GM12878 (cell line): ENCODE results near the gene CARS2. TPM values are rescaled to one million over a fixed set of nuclear protein-coding genes. Genes with fewer than 3 reads are reported as not detected.

Experiments
- ASH2L ChIP-seq: fragments of 300-600, 200-600 bp; sonication (generic); IDR thresholded peaks from 2 replicates; pipeline ENCODE4 v1.6.1; 2017; ENCODE audit warnings: low read depth, mild to moderate bottlenecking, borderline replicate concordance
- BMI1 ChIP-seq: fragments of 450-650 bp; IDR thresholded peaks from 2 replicates; pipeline ENCODE4 v1.6.1; 2016; ENCODE audit warnings: mild to moderate bottlenecking, moderate library complexity, borderline replicate concordance
- CBX5 ChIP-seq: sonication (generic); IDR thresholded peaks from 2 replicates; pipeline ENCODE4 v1.6.1; 2016; ENCODE audit warnings: low read depth, moderate library complexity, mild to moderate bottlenecking, inconsistent platforms
- EP300 ChIP-seq, 2 experiments: fragments of 150-350 bp in 1 of 2; IDR thresholded peaks; 2 replicates each; pipeline ENCODE4 v1.6.1; 2011 to 2012; ENCODE audit warnings: low read depth in 2 of 2, low read length in 2 of 2, borderline replicate concordance in 1 of 2, improper control_type of control experiment in 1 of 2, inconsistent platforms in 1 of 2; ENCODE audit not compliant: control insufficient read depth in 1 of 2
- EZH2 ChIP-seq: IDR thresholded peaks from 2 replicates; pipeline ENCODE4 v1.6.1; 2012; ENCODE audit warnings: low read depth, mild to moderate bottlenecking, control low read depth, inconsistent platforms, low read length, borderline replicate concordance; ENCODE audit not compliant: control insufficient read depth
- HDAC2 ChIP-seq: fragments of 200-600 bp; sonication (generic); IDR thresholded peaks from 2 replicates; pipeline ENCODE4 v1.6.1; 2017
- JUND ChIP-seq: IDR thresholded peaks from 2 replicates; pipeline ENCODE4 v1.6.1; 2012; ENCODE audit warnings: low read depth, mild to moderate bottlenecking, low read length, improper control_type of control experiment, moderate library complexity
- MLLT1 ChIP-seq: fragments of 450-650 bp; IDR thresholded peaks from 2 replicates; pipeline ENCODE4 v1.6.1; 2016; ENCODE audit warnings: mild to moderate bottlenecking
- NFYA ChIP-seq: IDR thresholded peaks from 2 replicates; pipeline ENCODE4 v1.6.1; 2011; ENCODE audit warnings: low read depth, mild to moderate bottlenecking, low read length, improper control_type of control experiment, borderline replicate concordance
- NR2C1 ChIP-seq: fragments of 450-650 bp; IDR thresholded peaks from 2 replicates; pipeline ENCODE4 v1.6.1; 2017; ENCODE audit warnings: antibody characterized with exemption, mild to moderate bottlenecking, moderate library complexity
- NR2C2 ChIP-seq: IDR thresholded peaks from 2 replicates; pipeline ENCODE4 v1.6.1; 2011; ENCODE audit warnings: borderline replicate concordance, low read depth; ENCODE audit not compliant: control insufficient read depth, insufficient read length
- SIN3A ChIP-seq: IDR thresholded peaks from 2 replicates; pipeline ENCODE4 v1.6.1; 2012; ENCODE audit warnings: low read depth, low read length, improper control_type of control experiment
- SMAD5 ChIP-seq: IDR thresholded peaks from 2 replicates; pipeline ENCODE4 v1.6.1; 2016; ENCODE audit warnings: antibody characterized with exemption, low read depth
- SMC3 ChIP-seq: IDR thresholded peaks from 2 replicates; pipeline ENCODE4 v1.6.1; 2011; ENCODE audit warnings: low read length, improper control_type of control experiment, borderline replicate concordance
- SREBF1 ChIP-seq: IDR thresholded peaks from 2 replicates; pipeline ENCODE4 v1.6.1; 2012; ENCODE audit warnings: mild to moderate bottlenecking, low read length
- TAF1 ChIP-seq: IDR thresholded peaks from 2 replicates; pipeline ENCODE4 v1.6.1; 2011; ENCODE audit warnings: mild to moderate bottlenecking, low read depth, low read length, borderline replicate concordance
- TARDBP ChIP-seq: IDR thresholded peaks from 2 replicates; pipeline ENCODE4 v1.6.1; 2016; ENCODE audit warnings: borderline replicate concordance
- USF2 ChIP-seq: IDR thresholded peaks from 2 replicates; pipeline ENCODE4 v1.6.1; 2011; ENCODE audit warnings: low read depth, low read length, improper control_type of control experiment, borderline replicate concordance
- ZNF622 ChIP-seq: fragments of 450-650 bp; IDR thresholded peaks from 2 replicates; pipeline ENCODE4 v1.6.1; 2017; ENCODE audit warnings: mild to moderate bottlenecking, inconsistent platforms
- polyA plus RNA-seq, 11 experiments: library from polyadenylated mRNA; depleted of rRNA in 4 of 11; unstranded in 6 of 11; stranded (reverse) in 5 of 11; fragments of >200 nt; fragmentation: Nextera tagmentation in 4 of 11; fragmentation: Illumina TruSeq in 1 of 11; extraction: Ambion mirVana in 4 of 11; extraction: Trizol in 1 of 11; gene quantifications; 1 replicate in 1 of 11; 2 replicates in 10 of 11; pipeline versions ENCODE4 v1.2.1 to v1.2.3, GENCODE V29; 2011 to 2016; ENCODE audit warnings: inconsistent platforms in 2 of 11, missing spikeins in 2 of 11, low read depth in 1 of 11
- total RNA-seq, 4 experiments: library from RNA; depleted of rRNA in 3 of 4; stranded (reverse); fragments of >200 nt in 3 of 4; fragmentation: Illumina TruSeq in 1 of 4; extraction: Trizol in 1 of 4; gene quantifications; 2 replicates each; pipeline versions ENCODE4 v1.2.1 to v1.2.3, GENCODE V29; 2013 to 2021
- TF ChIP-seq, protein P1 (sequence below): fragments of 450-650 bp; IDR thresholded peaks from 2 replicates; pipeline ENCODE4 v1.6.1; 2017; ENCODE audit warnings: mild to moderate bottlenecking, moderate library complexity

Gene CARS2
- total and polyA plus RNA-seq, 10 of the 15 experiments (the other 5 are each of a cell fraction or from before 2014, with no cell fraction given): 4.2 to 101 (median 61.5) TPM

DNA sequence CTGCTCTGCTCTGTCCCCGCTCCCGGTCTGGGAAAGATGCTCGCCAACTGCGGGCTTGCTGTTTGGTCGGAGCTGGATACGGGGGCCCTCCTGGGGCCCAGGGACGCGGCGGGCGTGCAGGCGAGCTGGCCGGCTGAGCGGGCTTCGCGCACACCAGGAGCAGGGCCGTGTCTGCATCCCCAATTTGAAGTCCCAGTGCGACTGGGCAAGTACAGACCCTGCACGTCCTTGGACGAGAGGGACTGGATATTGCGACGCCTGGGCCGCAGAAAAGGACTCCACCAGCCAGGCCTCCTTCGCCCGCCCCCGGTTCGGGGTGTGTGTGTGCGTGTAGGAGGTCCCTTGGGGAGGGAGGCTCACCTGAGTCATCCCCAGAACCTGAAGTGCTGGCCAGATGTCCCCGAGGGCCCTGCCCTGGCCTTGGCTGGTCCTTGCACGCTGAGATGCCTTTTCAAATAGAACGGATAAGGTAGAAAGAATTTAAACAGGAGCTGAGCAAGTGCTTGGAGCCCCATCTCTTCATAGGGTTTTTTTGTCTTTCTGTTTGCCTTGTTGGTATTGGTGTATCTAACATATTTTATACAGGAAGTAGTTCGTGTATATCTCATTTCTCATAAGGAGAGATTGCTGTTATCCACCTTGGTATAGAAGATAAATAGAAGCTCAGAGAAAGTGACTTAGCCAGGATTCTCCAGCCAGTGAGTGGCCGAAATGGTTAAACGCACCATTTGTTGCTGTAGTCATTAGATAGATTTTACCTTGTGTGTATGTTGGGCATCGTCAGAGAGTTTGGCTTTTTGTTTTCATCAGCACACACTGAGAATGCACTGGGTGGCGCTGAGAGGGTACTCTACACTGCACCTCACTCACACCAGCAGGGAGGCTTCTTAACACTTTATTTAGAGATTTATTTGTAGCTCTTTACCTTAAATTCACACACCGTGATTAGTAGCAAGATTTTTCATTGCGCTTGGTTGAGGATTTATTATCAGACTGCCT is 89.5 kb downstream of the CARS2 start (continued):
- TF ChIP-seq EP300 (IDR thresholded peaks at IDR 0.05; ENCODE audit: borderline replicate concordance in 1 of 2, control insufficient read depth in 1 of 2, low read depth in 2 of 2, low read length in 2 of 2): 0 out of 4 replicates have a peak, but pooled peaks of 1 of the 2 experiments have one; percentile 40
- 0 out of 2 replicates have a peak, but pooled peaks have one; percentile 22 for TF ChIP-seq JUND
- TF ChIP-seq SIN3A: no peak
- TF ChIP-seq TARDBP: no peak
- peak; percentile 33; the same call in 1 of the 2 replicates for TF ChIP-seq SMAD5
- no peak for TF ChIP-seq TAF1
- peak; percentile 36; the same call in 1 of the 2 replicates for TF ChIP-seq SMC3
- no peak for TF ChIP-seq BMI1
- no peak for TF ChIP-seq NFYA
- no peak for TF ChIP-seq ZNF622
- TF ChIP-seq USF2: no peak
- TF ChIP-seq CBX5: no peak
- TF ChIP-seq EZH2: no peak
- TF ChIP-seq, protein P1, sequence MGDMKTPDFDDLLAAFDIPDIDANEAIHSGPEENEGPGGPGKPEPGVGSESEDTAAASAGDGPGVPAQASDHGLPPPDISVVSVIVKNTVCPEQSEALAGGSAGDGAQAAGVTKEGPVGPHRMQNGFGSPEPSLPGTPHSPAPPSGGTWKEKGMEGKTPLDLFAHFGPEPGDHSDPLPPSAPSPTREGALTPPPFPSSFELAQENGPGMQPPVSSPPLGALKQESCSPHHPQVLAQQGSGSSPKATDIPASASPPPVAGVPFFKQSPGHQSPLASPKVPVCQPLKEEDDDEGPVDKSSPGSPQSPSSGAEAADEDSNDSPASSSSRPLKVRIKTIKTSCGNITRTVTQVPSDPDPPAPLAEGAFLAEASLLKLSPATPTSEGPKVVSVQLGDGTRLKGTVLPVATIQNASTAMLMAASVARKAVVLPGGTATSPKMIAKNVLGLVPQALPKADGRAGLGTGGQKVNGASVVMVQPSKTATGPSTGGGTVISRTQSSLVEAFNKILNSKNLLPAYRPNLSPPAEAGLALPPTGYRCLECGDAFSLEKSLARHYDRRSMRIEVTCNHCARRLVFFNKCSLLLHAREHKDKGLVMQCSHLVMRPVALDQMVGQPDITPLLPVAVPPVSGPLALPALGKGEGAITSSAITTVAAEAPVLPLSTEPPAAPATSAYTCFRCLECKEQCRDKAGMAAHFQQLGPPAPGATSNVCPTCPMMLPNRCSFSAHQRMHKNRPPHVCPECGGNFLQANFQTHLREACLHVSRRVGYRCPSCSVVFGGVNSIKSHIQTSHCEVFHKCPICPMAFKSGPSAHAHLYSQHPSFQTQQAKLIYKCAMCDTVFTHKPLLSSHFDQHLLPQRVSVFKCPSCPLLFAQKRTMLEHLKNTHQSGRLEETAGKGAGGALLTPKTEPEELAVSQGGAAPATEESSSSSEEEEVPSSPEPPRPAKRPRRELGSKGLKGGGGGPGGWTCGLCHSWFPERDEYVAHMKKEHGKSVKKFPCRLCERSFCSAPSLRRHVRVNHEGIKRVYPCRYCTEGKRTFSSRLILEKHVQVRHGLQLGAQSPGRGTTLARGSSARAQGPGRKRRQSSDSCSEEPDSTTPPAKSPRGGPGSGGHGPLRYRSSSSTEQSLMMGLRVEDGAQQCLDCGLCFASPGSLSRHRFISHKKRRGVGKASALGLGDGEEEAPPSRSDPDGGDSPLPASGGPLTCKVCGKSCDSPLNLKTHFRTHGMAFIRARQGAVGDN: no peak
- TF ChIP-seq NR2C1: no peak
- no peak for TF ChIP-seq ASH2L
- TF ChIP-seq HDAC2: no peak
- TF ChIP-seq NR2C2: no peak
- TF ChIP-seq SREBF1: no peak
- TF ChIP-seq MLLT1: no peak
